ENCODE measurements around the gene SAMD1. TPM values are rescaled to one million over a fixed set of nuclear protein-coding genes. Genes with fewer than 3 reads are reported as not detected.

The SAMD1 gene
- total RNA-seq, result 19.1 TPM

DNA sequence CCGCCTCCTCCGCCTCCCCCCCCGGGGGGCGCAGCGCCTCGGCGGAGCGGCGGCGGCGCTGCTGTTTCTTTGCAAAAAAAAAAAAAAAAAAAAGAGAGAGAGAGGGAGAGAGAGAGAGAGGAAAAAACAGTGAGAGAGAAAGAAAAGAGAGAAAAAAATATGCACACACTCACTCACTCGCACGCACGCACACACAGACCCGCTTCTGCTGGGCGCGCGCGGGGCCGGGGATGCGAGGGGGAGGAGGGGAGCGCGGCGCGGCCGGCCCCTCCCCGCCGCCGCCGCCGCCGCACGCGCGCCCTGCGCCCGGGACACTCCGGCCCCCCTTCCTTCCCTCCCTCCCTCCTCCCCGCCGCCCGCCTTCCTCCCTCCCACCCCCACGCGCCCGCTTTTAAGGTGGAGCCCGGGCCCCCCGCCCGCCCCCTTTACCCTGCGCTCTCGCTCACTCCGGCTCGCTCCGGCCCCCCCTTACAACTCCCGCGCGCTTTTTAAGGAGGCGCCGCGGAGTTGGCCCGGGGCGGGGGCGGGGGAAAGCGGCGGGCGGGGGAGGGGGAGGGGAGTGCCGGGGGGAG is at the start of gene SAMD1:
TSS of gene SAMD1 (minus strand) at position 243 of the 572 bp plus-strand sequence.
- DNase-seq (ENCODE audit: low spot score), result peak; percentile 90
- ATAC-seq, result peak; percentile 72

DNA sequence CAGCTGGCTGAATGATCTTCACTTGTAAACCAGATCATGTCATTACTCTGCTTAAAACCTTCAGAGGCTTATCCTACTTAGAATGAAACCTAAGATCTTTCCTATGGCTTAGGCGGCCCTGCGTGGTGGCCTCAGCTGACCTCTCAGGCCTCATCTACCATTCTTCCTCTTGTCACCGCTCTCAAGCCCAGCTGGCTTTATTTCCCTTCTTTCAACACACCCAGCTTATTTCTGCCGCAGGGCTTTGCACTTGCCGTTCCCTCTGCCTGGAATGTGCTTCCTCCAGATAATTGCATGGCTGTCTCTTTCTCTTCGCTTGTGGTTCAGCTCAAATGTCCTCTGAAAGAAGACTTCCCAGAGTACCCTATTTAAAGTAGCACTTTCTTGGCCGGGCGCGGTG is 49.4 kb upstream of the SAMD1 start:
- DNase-seq (ENCODE audit: low spot score), result no peak
- no peak for ATAC-seq

DNA sequence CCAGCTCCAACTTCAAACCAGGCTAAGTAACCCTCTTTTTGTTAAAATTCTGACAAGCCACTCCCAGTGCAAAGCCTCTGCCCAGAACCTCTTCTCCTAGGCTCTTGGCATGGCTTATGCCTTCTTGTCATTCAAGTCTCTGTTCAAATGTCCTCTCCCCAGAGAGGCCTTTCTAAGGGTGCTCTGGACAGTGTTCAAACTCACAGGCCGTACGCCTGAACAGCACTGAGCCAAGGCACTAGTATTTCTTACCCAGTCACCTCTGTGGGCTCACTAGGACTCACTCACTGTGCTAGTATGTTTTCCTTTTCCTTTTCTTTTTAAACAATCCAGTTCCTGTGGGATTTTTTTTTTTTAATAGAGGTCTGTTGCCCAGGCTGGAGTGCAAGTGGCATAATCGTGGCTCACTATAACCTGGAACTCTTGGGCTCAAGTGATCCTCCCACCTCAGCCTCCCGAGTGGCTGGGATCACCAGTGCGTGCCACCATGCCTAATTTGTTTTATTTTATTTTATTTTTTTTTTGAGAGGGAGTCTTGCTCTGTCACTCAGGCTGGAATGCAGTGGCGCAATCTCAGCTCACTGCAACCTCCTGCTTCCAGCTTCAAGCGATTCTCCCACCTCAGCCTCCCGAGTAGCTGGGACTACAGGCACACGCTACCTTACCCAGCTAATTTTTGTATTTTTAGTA is 48.2 kb upstream of the SAMD1 start:
- ATAC-seq (no peak), DNase-seq (ENCODE audit: low spot score) (no peak)

DNA sequence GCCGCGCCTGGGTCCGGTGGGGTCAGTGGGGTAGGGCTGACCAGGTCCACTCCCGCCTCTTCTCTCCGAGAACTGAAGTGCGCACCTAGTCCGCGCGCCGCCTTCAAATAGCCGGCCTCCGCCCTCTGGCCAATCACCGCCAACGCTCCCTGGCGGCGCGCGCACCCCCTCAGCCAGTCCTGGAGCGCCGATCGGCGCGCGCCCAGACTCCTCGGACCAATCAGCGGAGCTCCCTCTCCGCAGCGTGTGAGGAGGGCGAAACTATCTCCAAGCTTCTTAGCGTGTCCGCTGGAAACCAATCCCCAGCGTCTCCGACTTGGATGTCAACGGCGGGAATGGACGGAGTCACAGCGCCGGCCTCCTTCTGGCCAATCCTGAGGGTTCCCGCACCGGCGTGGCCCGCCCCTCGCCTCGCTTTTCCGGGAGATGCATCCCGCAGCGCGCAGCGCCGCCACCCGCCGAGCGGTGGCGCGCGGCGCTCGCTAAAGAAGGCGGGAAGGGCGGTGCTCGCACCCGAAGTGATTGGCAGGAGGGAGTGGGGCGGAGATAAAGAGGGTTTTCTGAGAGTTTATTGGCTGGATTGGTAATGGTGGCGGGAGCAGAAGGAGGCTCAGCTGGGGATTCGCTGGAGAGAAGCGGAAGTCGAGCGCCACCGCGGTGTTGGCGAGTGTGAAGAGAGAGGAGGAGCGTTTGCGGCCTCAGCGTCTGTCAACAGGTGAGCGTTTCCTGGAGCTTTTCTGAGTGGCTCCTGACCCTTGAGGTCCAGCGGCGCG is 46.1 kb upstream of the SAMD1 start, which contains the start of gene ASF1B:
TSS of gene ASF1B (minus strand) at position 81 of the 773 bp plus-strand sequence. CDS start 133 bp downstream, outside the sequence.
- ATAC-seq (peak; percentile 89), DNase-seq (ENCODE audit: low spot score) (peak; percentile 99)

DNA sequence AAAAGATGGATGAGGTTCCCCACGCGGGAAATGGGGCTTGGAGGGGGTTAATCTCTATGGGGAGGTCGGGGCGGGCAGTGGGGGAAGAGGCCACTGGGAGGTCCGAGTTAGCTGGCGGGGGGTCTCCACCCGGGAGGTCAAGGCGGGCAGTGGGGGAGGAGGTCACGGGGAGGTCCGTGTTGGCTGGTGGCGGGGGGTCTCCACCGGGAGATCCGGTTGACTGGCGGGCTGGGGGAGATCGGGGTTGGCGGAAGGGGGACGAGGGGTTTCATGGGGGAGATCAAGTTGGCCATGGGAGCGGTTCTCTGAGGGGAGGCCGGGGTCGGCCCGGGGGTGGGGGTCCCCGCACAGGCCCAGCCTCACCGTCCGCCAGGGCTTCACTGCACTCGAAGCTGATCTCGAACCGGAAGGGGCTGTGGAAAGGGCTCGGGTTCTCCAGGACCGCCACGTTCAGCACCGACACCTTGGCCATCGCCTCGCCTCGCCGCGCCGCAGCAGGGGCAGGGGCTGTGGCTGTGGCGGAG is 45.5 kb upstream of the SAMD1 start:
- DNase-seq (ENCODE audit: low spot score) (peak; percentile 55), ATAC-seq (no peak)

DNA sequence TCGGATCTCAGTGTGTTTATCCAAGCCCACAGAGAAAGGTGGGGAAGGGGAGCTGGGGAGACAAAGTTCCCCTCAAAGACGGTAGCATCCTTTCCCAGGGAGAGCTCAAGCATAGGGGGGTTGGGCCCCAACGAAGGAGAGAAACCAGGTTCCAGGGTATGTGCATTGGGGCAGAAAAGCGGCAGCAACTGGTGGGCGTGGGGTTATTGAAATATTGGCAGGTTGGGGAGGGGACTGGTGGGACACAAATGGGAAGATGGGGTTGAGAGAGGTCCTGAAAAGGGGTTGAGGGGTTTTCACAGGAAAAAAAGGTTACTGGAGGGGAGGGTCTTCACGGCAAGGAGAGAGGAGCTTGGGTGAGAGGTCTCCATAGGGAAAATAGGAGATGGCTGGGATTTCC is 44.8 kb upstream of the SAMD1 start:
- DNase-seq (ENCODE audit: low spot score), result no peak
- no peak for ATAC-seq

DNA sequence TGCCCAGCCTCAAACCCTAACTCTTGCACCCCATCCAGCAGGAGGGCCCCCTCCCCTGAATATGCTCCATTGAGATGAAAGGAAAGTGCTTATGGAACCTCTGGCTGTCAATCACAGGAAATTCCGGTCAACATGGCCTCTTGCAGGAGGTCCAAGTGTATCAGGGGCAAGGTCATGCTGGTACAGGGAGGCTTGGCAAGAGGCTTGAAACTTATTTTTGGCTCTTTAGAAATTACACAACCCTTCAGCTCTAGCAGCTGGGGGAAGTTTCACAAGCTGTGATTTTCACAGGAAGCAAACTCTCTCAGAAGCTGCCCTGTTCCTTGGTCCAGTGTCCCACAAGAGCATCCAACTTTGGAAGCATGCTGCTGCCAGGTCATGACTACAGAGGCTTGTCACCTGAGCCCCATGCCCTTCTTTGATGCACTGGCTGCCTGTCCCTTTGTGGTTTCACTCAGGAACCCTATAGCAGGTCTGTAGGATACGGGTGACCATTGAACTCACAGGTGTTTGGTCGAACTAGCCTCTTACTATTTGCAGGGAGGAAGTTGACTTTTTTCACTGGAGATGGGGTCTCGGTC is 37.5 kb upstream of the SAMD1 start:
- ATAC-seq (peak; percentile 75), DNase-seq (ENCODE audit: low spot score) (no peak)

DNA sequence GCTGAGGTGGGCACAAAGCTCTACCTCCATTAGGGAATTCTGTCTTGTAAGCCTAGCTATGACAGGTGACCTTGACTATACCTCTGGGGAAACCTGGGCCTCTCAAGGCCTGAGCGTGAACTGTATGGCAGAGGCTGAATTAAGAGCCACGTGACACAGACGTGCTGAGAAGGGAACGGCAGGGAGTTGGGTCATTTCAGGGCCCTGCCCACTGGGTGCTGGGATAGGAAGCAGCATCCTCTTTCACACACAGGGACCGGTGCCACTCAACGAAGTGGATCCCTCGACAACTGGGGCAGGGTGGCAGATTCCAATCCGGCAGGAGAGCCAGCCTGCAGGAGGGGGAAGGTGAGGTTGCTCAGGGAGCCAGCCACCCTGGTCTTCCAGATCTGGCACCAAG is 36.6 kb upstream of the SAMD1 start:
- peak; percentile 52 for ATAC-seq
- DNase-seq (ENCODE audit: low spot score), result no peak

DNA sequence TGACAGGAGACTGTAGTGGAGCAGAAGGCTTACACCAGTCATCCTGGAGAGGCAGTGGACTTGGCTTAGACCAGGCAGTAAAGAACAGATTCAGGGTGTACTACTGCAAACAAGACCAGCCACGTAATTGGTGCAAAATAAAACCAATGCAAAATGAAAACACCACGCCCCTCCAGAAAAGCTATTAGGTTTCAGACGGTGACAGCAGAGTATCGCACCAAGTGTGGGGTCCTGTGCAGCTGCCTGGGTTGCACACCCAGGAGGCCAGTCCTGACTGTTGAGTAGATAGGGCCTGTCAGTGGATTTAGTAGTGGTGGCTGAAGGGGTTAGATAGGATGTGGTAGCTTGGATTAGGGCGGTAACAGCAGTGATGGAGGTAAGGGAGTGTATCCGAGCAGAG is 32.4 kb upstream of the SAMD1 start:
- no peak for ATAC-seq

DNA sequence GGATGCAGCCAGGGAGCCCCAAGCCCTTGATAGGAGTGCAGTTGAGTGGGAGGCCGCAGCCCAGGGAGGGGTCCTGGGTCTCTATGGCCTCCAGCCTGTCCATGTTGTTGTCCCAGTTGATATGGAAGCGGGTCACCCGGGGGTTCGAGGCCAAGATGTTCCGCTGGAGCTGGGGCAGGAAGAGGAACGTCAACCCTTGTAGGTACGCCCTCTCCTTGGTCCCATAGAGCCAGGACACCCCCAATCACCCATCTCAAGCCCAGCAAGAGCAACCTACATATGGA is 29.9 kb upstream of the SAMD1 start:
- DNase-seq (ENCODE audit: low spot score), result no peak
- no peak for ATAC-seq

More for the DNA sequence above, 32.4 kb upstream of the SAMD1 start:
- DNase-seq (ENCODE audit: low spot score), result no peak

DNA sequence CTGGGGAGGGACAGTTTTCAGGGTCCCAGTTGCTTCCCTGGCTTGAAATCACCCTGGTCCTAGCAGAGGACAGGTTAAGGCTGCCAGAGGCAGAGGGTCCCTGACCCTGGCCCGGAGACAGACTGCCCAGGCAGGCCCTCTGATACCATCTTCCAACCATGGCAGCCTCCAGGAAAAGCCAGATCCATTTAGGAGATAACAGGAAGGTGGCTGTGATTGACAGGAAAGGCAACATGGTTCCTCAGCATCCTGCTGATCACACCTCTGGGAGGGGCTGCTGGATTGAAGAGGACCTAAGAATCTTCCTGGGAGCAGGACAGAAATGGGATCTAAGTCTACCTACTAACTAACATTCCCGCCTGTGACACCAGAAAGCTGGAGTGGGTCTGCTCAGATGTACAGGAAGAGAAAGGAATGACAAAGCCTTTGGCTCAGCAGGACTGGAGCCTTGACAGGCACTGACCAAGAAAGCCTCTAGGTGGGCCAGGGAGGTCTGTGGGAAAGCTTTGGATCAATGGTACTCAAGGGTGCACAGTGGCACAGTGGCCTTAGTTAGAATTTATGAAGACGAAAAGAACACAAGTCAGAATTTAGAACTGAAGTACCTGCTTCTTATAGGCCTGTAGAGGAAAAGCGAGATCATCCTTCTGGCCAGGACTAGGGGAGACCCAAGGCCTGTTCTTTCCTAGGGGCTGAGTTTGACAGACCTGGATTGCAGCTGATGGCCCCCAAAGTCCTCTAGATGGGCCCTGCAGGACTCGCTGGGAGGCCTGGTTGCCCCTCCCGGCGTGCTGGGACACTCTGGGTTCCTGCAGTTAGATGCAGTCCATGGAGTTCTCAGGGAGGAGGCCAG is 29.3 kb upstream of the SAMD1 start:
- DNase-seq (ENCODE audit: low spot score), result no peak

DNA sequence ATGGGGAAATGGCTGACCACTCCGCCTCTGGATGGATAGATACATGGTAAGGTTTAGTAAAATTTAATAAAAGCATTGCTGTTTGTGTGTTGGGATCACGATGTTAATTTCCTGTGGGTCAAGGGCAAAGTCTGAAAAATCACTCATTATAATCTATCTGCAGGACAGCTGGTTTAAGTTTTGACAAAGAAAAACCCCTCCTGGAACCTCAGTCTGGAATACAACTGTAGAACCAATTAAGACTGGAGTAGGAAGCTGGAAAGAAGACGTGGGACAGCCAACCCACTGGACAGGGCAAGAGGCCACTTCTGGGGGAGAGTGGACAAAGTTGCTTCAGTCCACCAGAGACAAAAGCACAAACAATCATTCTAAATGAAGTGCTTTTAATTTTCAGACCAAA is 28.6 kb upstream of the SAMD1 start:
- DNase-seq (ENCODE audit: low spot score), result no peak
- ATAC-seq, result no peak

More for the DNA sequence above, 29.3 kb upstream of the SAMD1 start:
- ATAC-seq, result no peak

DNA sequence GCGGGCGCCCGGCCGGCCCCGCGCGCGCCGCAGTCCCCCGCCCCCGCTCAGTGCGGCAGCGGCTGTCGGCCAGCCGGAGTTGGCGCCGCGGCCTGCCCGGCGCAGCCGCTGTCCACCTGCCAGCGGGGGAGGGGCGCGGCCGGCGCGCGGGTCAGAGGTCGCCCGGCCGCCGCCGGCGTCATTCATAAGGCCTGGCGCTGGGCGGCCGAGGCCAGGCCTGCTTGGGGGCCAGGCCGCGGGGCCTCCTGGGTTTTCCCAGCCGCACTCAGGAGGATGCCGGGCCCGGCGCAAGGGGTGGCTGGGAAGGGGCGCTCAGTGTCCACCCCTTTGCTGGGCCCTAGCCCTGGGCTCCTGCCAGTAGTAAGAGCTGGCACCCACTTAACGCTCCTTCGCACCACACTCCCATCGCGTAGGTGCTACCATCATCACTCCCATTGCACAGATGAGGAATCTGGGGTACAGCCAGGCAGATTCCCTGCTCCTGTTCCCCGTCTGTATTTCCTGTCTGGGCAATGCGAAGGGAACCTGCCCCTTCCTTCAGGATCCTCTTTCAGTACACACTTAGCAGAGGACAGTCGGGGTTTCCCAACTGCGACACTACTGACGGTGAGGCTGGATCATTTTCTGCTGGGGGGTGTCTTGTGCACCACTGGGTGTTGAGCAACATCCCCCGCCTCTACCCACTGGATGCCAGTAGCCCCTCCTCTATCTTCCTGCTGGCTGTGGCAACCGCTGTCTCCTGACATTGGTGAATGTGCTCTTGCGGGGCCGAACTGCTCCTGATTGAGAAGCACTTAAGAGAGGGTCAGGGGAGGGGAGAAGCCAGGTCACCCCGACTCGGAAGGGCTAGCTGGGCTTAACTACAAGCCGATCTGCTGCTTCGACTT is 27.9 kb upstream of the SAMD1 start:
- DNase-seq (ENCODE audit: low spot score) (peak; percentile 84), ATAC-seq (peak; percentile 68)

DNA sequence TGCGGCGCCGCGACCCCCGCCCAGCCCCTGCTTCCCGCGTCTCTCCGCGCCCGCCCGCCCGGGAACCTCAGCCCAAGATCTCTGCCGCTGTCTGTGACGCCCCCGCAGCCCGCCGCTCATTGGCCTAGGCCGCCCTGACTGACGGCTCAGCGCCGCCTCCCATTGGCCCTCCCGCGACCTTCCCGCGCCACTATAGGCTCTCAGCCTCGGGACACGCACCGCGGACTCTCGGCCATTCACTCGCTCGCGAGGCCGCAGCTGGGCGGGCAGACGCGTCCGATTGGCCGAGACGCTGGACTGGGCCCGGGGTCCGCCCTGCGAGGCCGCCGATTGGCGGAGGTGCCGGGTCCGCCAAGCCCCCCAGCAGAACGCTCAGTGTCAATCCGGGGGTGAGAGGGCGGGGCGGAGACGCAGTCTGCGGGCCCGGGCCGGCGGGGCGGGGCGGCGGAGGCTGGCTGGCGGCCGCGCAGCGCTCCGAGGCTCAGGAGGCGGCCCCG is 27.2 kb upstream of the SAMD1 start, which contains the start of gene PRKACA:
TSS of gene PRKACA (minus strand) at position 95 of the 497 bp plus-strand sequence. CDS start 215 bp downstream, outside the sequence.
- peak; percentile 81 for ATAC-seq
- DNase-seq (ENCODE audit: low spot score), result peak; percentile 100

DNA sequence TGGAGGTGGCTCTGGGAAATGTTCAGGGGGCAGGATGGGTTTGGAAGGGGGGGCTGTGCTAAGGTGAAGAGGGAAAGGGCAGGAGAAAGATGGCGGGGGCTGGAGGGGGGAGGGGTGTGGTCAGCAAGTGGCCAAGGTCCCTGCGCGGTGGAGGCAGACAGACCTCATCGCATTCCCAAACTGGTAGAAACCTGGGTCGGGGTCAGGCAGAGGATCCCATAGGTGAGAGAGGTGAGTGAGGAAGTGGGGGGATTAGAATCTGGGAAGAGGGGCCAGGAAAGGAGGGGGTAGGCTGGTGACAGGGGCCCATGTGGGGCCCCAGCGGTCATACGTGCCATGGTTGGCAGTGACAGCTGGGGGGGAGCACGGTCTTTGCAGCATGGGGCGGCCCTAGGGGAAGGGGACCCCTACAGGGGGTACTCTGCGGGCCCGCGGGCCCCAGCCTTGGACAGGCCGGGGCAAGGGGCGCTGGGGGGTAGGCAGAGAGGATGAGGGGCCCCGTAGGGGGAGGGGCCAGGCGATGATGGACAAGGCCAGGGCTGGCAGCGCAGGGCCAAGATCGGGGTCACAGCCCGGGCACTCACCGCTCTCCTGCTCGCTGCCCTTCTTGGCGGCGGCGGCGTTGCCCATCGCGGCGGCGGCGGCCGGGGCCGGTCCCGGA is 26.5 kb upstream of the SAMD1 start:
- ATAC-seq (no peak), DNase-seq (ENCODE audit: low spot score) (peak; percentile 69)

DNA sequence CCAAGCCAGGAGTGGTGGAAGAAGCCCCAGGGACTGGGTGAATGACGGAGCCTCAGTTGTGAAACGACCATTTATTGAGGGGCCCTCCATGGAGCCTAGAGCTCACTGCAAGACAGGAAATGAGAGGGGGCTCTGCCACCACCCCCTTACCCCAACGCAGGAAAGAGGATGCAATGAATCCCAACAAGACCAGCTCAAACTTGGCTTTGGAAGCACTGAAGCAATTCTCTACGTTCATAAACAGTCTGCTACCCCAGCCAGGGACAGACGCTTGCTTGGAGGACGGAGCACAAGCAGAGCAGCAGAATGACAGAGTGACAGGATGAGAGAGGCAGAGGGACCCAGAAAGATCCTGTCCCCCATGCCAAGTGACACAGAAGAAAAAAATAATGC is 26.0 kb upstream of the SAMD1 start:
- ATAC-seq (no peak), DNase-seq (ENCODE audit: low spot score) (no peak)

DNA sequence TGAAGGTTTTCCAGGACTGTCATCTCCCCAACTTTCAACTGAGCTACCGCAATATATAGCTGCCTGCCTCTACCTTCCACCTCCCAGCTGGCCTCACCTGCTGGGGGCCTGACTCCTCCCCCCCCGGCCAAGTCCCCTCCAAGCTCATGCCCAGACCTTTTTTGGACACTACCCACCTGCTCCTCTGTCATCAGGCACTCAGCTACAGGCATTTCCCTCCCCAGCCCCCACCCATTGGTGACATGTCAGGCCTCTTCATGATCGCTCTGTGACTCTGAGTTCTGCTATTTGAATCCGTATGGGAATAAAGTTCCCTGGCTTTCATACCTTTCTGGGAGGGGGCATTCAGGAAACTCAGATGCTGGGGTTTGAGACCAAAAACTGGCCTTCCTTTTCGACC is 25.2 kb upstream of the SAMD1 start:
- no peak for ATAC-seq
- DNase-seq (ENCODE audit: low spot score), result no peak

DNA sequence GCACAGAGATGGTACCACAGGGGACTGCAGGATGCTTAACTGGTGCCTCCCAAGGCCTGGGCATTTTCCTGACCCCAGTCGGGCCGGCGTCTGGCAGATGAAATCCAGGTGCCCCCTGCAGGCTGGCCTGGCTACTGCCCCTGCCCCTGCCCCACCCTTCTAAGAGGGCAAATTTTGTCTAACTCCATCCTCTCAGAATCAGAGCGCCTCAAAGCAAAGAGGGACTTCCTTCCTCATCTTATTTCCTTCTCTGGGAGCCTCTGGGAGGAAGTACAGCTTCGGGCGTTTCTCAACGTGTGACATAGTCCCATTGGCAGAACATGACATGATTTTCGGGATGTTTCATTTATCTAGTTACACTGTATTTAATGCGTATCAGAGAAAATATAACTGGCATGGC is 24.3 kb upstream of the SAMD1 start:
- ATAC-seq (peak; percentile 9), DNase-seq (ENCODE audit: low spot score) (peak; percentile 73)

DNA sequence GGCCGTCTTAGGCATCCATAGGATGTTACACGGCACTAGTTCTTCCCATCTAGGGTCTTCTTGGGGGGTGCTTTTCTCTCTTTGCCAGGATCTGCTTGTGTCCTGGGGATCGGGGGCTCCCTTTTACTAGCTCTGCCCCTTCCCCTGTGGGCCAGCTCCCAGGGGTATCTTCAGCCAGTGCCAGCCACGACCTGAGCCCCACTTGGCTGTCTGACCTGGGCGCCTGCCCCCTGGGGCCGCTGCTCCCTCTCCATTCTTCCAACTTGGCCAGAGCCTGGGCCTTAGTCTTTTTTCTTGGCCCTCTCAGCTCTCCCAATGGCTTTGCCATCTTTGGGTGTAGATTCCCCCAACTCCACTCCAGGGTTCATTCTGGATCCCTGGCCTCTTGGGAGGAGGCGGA is 23.9 kb upstream of the SAMD1 start:
- DNase-seq (ENCODE audit: low spot score), result no peak
- no peak for ATAC-seq

Measured in left lobe of liver (tissue), 2 donors.